K562 (cell line): ENCODE data around the gene STING1. TPM values are rescaled to one million over a fixed set of nuclear protein-coding genes. Genes with fewer than 3 reads are reported as not detected.

Experiments used
- ATAC-seq: fragments of 200-7000 bp; cut with Tn5 transposase; 3 replicates; pipeline ENCODE4 v1.9.1; 2020; ENCODE audit warnings: moderate library complexity
- BruUV-seq: library from RNA; stranded (reverse); fragments of 400-500 nt; replicated peaks from 2 replicates; lab custom pipeline; 2021; lab: Mats Ljungman, UMichigan
- CTCF ChIA-PET: fragments of 300-600 bp; formaldehyde crosslinking; extraction: SDS; loops from one replicate; lab custom pipeline; 2021; ENCODE audit warnings: low intra/inter-chr PET ratio; lab: Yijun Ruan, JAX
- POLR2A ChIA-PET: fragments of 300-600, 350-650 bp; sonication (Branson Sonifier 250); formaldehyde crosslinking; extraction: SDS; loops from one replicate; lab custom pipeline; 2021; ENCODE audit warnings: antibody characterized with exemption, inconsistent platforms; lab: Yijun Ruan, JAX
- DNase-seq, 4 experiments: peaks; one replicate each; pipeline versions ENCODE4 v3.0.0 to v3.0.0-alpha.2; 2011 to 2018; ENCODE audit warnings: low spot score in 3 of 4, mixed read lengths in 3 of 4; ENCODE audit errors: extremely low read depth in 1 of 4
- FAIRE-seq: peaks from 2 replicates; lab custom pipeline; 2011; peaks lifted over from hg19 to GRCh38; lab: Jason Lieb, UNC
- H2AFZ ChIP-seq: 2 replicates; pipeline ENCODE4 v1.6.0; 2011; ENCODE audit warnings: low read depth, low read length, control low read depth, inconsistent platforms
- H3K27ac ChIP-seq: fragments of 200-600 bp; 3 replicates; pipeline ENCODE4 v1.8.0; 2011; ENCODE audit warnings: low read depth, mild to moderate bottlenecking, control low read depth, inconsistent platforms, low read length, moderate library complexity, mixed read lengths; ENCODE audit errors: extremely low read depth
- H3K27me3 ChIP-seq, 2 experiments: fragments of 300-600 bp in 1 of 2; 2 replicates in 1 of 2; 3 replicates in 1 of 2; pipeline versions ENCODE4 v1.6.0 to v1.8.0; 2011; ENCODE audit warnings: inconsistent platforms in 2 of 2, low read length in 2 of 2, mild to moderate bottlenecking in 1 of 2, mixed read lengths in 1 of 2, moderate library complexity in 1 of 2; ENCODE audit not compliant: control insufficient read depth in 2 of 2, insufficient read depth in 2 of 2
- H3K36me3 ChIP-seq: fragments of 300-600 bp; 3 replicates; pipeline ENCODE4 v1.8.0; 2011; ENCODE audit warnings: mild to moderate bottlenecking, low read length, inconsistent platforms; ENCODE audit not compliant: control insufficient read depth, insufficient read depth
- H3K4me1 ChIP-seq, 2 experiments: fragments of 200-600 bp in 1 of 2; replicated peaks in 1 of 2; 2 replicates in 1 of 2; 3 replicates in 1 of 2; pipeline versions ENCODE4 v1.5.1 to v1.8.0; 2011; ENCODE audit warnings: inconsistent platforms in 2 of 2, low read length in 2 of 2, mild to moderate bottlenecking in 1 of 2, mixed read lengths in 1 of 2, moderate library complexity in 1 of 2; ENCODE audit not compliant: control insufficient read depth in 2 of 2, insufficient read depth in 2 of 2
- H3K4me2 ChIP-seq: 2 replicates; pipeline ENCODE4 v1.6.1; 2011; ENCODE audit warnings: low read length, control low read depth, inconsistent platforms, mixed read lengths; ENCODE audit not compliant: insufficient read depth
- H3K4me3 ChIP-seq: fragments of 200-600 bp; sonication (generic), shearing (Covaris generic); 2 replicates; pipeline ENCODE4 v1.5.1; 2016; ENCODE audit warnings: control low read depth, inconsistent platforms
- H3K79me2 ChIP-seq: fragments of 200-600 bp; 3 replicates; pipeline ENCODE4 v1.8.0; 2011; ENCODE audit warnings: low read length, inconsistent platforms; ENCODE audit not compliant: control insufficient read depth, insufficient read depth
- H3K9ac ChIP-seq, 2 experiments: 2 replicates each; pipeline versions ENCODE4 v1.6.0 to v1.6.1; 2011; ENCODE audit warnings: low read depth in 2 of 2, low read length in 2 of 2, control low read depth in 1 of 2, inconsistent platforms in 1 of 2, mild to moderate bottlenecking in 1 of 2, mixed read lengths in 1 of 2; ENCODE audit not compliant: insufficient read depth in 1 of 2
- H3K9me1 ChIP-seq: one replicate; pipeline ENCODE4 v1.6.0; 2011; ENCODE audit warnings: inconsistent platforms, mild to moderate bottlenecking, low read length, moderate library complexity; ENCODE audit not compliant: control insufficient read depth, insufficient read depth
- H3K9me3 ChIP-seq: replicated peaks from 2 replicates; pipeline ENCODE4 v1.5.1; 2011; ENCODE audit warnings: low read depth, low read length, inconsistent platforms; ENCODE audit not compliant: control insufficient read depth, insufficient read depth
- H4K20me1 ChIP-seq: replicated peaks from 2 replicates; pipeline ENCODE4 v1.6.1; 2011; ENCODE audit warnings: low read length, inconsistent platforms, mixed read lengths; ENCODE audit not compliant: control insufficient read depth, insufficient read depth
- BACH1 ChIP-seq: fragments of 200-800 bp; sonication (Bioruptor generic); IDR thresholded peaks from 2 replicates; pipeline ENCODE4 v1.6.1; 2016; ENCODE audit warnings: missing genetic modification characterization, missing compliant biosample characterization
- BRD4 ChIP-seq: fragments of 200-600 bp; sonication (generic); IDR thresholded peaks from 2 replicates; pipeline ENCODE4 v1.6.1; 2017; ENCODE audit warnings: inconsistent platforms
- BRF2 ChIP-seq: IDR thresholded peaks from 3 replicates; pipeline ENCODE4 v1.6.1; 2011; ENCODE audit warnings: borderline replicate concordance, mild to moderate bottlenecking; ENCODE audit not compliant: insufficient read length, insufficient read depth
- CREB3 ChIP-seq: fragments of 450-650 bp; conservative IDR thresholded peaks from 2 replicates; pipeline ENCODE4 v1.6.1; 2016; ENCODE audit warnings: missing genetic modification characterization, low read depth, mild to moderate bottlenecking, missing compliant biosample characterization, moderate library complexity
- HIVEP1 ChIP-seq: fragments of 250-450 bp; sonication (Bioruptor Pico); IDR thresholded peaks from 2 replicates; pipeline ENCODE4 v1.4.0; 2020; ENCODE audit warnings: mild to moderate bottlenecking
- HNRNPK ChIP-seq: fragments of 200-400 bp; formaldehyde crosslinking; IDR thresholded peaks from one replicate; pipeline ENCODE4 v1.6.1; 2018; ENCODE audit warnings: mild to moderate bottlenecking, low read depth, low read length; ENCODE audit not compliant: poor library complexity, severe bottlenecking
- ILK ChIP-seq: fragments of 450-650 bp; IDR thresholded peaks from 2 replicates; pipeline ENCODE4 v1.6.1; 2016; ENCODE audit warnings: missing genetic modification characterization, low read depth, mild to moderate bottlenecking, missing compliant biosample characterization, moderate library complexity, borderline replicate concordance
- NEUROD1 ChIP-seq: fragments of 150-350 bp; IDR thresholded peaks from 2 replicates; pipeline ENCODE4 v1.6.1; 2014; ENCODE audit warnings: borderline replicate concordance, low read length, low read depth; ENCODE audit not compliant: partially characterized antibody
- POU5F1 ChIP-seq: fragments of 150-350 bp; IDR thresholded peaks from 2 replicates; pipeline ENCODE4 v1.6.1; 2014; ENCODE audit warnings: borderline replicate concordance, low read length, low read depth, mild to moderate bottlenecking; ENCODE audit not compliant: partially characterized antibody
- ZNF224 ChIP-seq: sonication (generic); formaldehyde crosslinking; IDR thresholded peaks from 2 replicates; pipeline ENCODE4 v1.8.0; 2022; ENCODE audit warnings: mild to moderate bottlenecking, missing genetic modification reagents
- ZNF668 ChIP-seq: fragments of 250-450 bp; sonication (Bioruptor Pico); IDR thresholded peaks from 2 replicates; pipeline ENCODE4 v1.8.0; 2022; ENCODE audit warnings: mild to moderate bottlenecking, inconsistent platforms
- WGBS: fragments of 100-300 bp; shearing (Covaris generic); methylation state at CpG from one replicate; pipeline ENCODE4 v1.1.6; 2016; ENCODE audit warnings: low coverage, mixed read lengths; ENCODE audit not compliant: insufficient coverage; ENCODE audit errors: missing lambda C conversion rate; 5-methylcytosine and 5-hydroxymethylcytosine counted together
- in situ Hi-C: fragments of 300-500 bp; cut with MboI; formaldehyde crosslinking; loops from 4 replicates; pipeline ENCODE4 v1.15.0; 2018; ENCODE audit warnings: inconsistent platforms, mixed read lengths
- intact Hi-C: fragments of 100-400 bp; cut with micrococcal nuclease; formaldehyde crosslinking; loops from 2 replicates; pipeline ENCODE4 v1.14.2; 2022
- polyA plus RNA-seq, 8 experiments: library from polyadenylated mRNA; depleted of rRNA in 4 of 8; stranded (reverse) in 5 of 8; unstranded in 3 of 8; fragments of >200 nt; fragmentation: Nextera tagmentation in 2 of 8; fragmentation: Illumina TruSeq in 1 of 8; extraction: Ambion mirVana in 2 of 8; extraction: Trizol in 1 of 8; gene quantifications; 2 replicates each; pipeline versions ENCODE4 v1.2.1 to v1.2.3, GENCODE V29; 2011 to 2014; ENCODE audit warnings: inconsistent platforms in 1 of 8, missing spikeins in 1 of 8
- total RNA-seq, 7 experiments: library from RNA; depleted of rRNA in 6 of 7; stranded (reverse); fragments of >200 nt in 6 of 7; fragmentation: Illumina TruSeq in 2 of 7; extraction: Trizol in 2 of 7; gene quantifications; 2 replicates each; pipeline versions ENCODE4 v1.2.1 to v1.2.3, GENCODE V29; 2011 to 2021; ENCODE audit warnings: low replicate concordance in 1 of 7
- TF ChIP-seq, protein P1 (sequence below): fragments of 450-650 bp; IDR thresholded peaks from 2 replicates; pipeline ENCODE4 v1.6.1; 2018; ENCODE audit warnings: mild to moderate bottlenecking, low read depth; ENCODE audit not compliant: partially characterized antibody

The STING1 gene
- total and polyA plus RNA-seq, 9 of the 15 experiments (the other 6 are each of a cell fraction or from before 2014, with no cell fraction given) = 20.8 to 69.1 (median 44.7) TPM

- H3K9me3 ChIP-seq = no peaks in the 10 kb centered on the region
- no peaks in the 10 kb centered on the region for H3K79me2 ChIP-seq
- H3K27ac ChIP-seq = no peak overlapping the region
- H3K9ac ChIP-seq = peak overlapping the region in 1 of 2 experiments; percentile 49; a peak in 1 of 4 replicates
- TF ChIP-seq POU5F1 (no peak), HNRNPK (no peak), ILK (tag) (no peak), BACH1 (tag) (no peak), HIVEP1 (CRISPR knock-in tag) (no peak), CREB3 (tag) (no peak), ZNF668 (CRISPR knock-in tag) (no peak), BRD4 (no peak), ZNF224 (CRISPR knock-in tag) (no peak), BRF2 (no peak), NEUROD1 (no peak)
- TF ChIP-seq, protein P1, sequence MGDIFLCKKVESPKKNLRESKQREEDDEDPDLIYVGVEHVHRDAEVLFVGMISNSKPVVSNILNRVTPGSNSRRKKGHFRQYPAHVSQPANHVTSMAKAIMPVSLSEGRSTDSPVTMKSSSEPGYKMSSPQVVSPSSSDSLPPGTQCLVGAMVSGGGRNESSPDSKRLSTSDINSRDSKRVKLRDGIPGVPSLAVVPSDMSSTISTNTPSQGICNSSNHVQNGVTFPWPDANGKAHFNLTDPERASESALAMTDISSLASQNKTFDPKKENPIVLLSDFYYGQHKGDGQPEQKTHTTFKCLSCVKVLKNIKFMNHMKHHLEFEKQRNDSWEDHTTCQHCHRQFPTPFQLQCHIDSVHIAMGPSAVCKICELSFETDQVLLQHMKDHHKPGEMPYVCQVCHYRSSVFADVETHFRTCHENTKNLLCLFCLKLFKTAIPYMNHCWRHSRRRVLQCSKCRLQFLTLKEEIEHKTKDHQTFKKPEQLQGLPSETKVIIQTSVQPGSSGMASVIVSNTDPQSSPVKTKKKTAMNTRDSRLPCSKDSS = no peak
- TF ChIP-seq, all 486 proteins: peak for 0
- ATAC-seq (0 out of 3 replicates have a peak, but pooled peaks have one; percentile 7), FAIRE-seq (no peak), DNase-seq (no peak)
- intact Hi-C loops (no loop called here), in situ Hi-C loops (no loop called here)
- H3K4me3 ChIP-seq = no peak overlapping the region
- WGBS = 50% methylated on average over 7 of the region's 11 CpGs
- H3K27me3 ChIP-seq = no peaks in the 10 kb centered on the region
- no peak overlapping the region for H3K4me2 ChIP-seq
- BruUV-seq = no TSS peak
- 0 out of 2 replicates have a peak overlapping the region, but pooled peaks have one; percentile 32 for H2AFZ ChIP-seq
- H4K20me1 ChIP-seq = no peaks in the 10 kb centered on the region
- ChIA-PET CTCF (no interaction called here), POLR2A (interaction anchor here (0.6 to 1.4 kb wide), 5 partner anchors 9 to 82 kb away, joined by 3 to 5 read pairs (median 3); no protein-coding TSS in a partner anchor)
- H3K36me3 ChIP-seq = no peaks in the 10 kb centered on the region
- H3K4me1 ChIP-seq = peaks cover 0 to 15% of the 10 kb centered on the region in 2 experiments; a peak in 2 of 5 replicates
- peaks cover 4% of the 10 kb centered on the region for H3K9me1 ChIP-seq
These were observed 27.8 kb downstream of the STING1 start for GRCh38 chr5:139454568-139455290.
